GM04504 (cell line): ENCODE measurements around the gene NT5DC3.
A peak's percentile ranks its signal among the peaks of the same experiment; 100 is the strongest.

ENCODE experiments used
- DNase-seq: peaks from one replicate; pipeline ENCODE4 v3.0.0-alpha.2; 2012; ENCODE audit warnings: low read depth

Gene NT5DC3

DNA sequence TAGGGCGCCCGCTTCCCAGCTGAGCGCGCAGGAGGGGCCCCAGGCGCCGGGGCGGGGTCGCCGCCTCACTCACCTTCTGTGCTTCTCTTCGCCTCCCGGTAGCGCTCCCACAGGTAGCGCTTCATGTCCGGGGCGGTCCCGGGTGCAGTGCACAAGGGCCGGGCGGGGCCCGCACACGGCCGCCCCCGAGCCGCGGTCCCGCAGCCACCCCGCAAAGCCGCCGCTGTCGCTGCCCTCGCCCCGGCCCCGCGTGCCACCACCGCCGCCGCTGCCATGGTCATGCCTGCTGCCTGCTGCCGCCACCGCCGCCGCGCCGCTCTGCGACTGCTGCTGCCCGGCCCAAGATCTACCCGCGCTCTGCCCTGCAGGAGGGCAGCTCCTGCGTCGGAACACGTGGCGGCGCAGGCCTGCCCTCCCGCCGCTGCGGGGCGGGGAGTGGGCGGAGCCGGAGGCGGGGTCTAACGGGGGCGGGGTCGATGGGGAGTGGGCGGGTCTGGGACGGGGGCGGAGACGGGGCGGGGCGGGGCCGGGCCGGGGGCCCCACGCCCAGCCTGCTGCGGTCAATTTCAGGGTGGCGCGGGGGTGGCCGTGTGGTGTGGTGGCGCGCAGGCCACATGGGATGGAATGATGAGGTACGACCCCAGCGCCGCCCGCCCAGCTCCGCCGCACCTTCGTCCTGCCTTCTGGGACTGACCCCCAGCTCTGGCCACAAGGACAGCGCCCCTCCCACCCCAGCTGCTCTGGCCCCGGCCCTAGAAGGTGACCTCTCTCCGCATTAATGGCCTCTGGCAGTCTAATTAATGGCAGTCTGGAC lies at the start of gene NT5DC3:
NT5DC3 (minus strand) TSS at position 359 of the 814 bp plus-strand sequence; CDS start at position 281, 78 bp downstream.
- no peak for DNase-seq

DNA sequence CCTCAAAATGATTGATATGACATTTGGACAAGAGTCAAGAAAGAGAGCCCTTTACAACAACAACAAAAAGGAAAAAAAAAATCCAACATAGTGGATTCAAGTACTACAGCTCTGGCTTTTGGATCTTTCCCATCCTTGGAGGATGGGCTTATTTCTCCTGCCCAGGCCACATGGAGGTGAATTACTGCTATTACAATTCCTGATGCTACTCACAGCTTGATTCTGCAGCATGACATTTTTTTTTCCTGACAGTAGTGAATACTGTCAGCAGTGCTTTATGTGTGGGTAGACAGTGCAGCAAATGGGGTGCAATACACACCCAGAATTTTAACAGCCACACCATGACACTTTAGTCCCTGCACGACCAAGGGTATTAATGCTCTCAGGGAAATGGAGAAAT lies 46.7 kb upstream of the NT5DC3 start:
- no peak for DNase-seq

DNA sequence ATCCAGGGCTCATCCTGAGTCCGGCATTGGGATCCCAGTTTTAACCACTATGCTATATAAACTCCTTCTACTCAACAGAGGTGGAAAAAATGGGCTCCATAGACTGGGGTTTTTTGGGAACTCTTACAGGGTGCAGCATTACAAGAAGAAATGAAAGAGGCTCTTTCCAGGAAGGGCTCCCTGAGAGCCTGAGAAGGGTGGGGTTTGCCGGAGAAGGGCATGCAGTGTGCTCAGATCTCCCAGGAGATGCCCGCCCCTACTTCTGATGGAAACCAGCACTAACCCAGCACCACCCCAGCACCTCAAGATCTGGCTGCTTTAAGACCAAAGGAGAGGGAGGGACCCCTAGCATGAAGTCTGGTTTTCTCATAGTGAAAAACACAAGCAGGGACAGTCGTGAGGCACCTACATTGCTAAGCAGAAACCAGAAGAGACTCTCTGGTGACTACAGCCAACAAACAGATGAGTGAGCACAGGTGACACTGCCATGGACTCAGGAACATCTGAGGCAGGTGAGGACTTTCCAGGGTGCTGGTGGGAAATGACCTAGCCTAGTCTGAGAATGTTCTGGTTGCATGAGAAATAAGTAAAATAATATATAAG lies 45.3 kb upstream of the NT5DC3 start:
- no peak for DNase-seq

DNA sequence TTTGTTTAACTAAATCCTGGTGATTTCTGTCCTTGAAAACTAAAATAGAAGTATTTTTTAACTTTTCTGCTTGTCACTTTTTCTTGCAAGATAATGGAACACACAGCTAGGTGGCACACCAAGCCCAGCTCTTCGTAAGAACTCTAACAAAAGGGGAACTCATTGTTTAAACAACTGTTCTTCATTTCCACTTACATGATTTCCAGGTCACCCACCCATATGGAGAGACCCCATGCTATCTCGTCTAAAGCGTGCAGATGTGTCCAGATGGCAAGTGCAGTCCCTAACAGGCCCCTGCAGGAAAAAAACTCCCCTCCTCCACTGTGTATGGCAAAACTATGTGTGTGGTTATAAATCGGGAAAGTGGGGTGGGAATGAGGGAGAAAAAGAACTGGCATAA lies 43.3 kb upstream of the NT5DC3 start:
- no peak for DNase-seq

DNA sequence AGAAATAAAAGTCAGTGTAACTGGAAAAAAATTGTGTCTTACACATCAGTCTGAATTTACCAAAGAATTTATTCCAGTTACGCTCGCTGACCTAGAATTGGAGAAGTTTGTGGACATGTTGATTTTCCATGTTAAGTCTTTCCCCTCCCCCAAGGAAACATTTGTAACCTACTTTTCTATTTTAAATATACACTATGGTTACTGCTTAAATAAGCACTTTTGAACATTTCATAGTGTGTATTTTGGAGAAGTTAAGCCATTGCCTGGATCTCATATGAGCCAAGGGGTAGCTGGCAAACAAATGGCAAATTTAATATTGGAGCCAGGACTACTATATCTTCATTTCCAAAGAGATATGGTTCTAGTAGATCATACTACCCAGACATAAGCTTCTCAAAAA lies 42.9 kb upstream of the NT5DC3 start:
- no peak for DNase-seq

DNA sequence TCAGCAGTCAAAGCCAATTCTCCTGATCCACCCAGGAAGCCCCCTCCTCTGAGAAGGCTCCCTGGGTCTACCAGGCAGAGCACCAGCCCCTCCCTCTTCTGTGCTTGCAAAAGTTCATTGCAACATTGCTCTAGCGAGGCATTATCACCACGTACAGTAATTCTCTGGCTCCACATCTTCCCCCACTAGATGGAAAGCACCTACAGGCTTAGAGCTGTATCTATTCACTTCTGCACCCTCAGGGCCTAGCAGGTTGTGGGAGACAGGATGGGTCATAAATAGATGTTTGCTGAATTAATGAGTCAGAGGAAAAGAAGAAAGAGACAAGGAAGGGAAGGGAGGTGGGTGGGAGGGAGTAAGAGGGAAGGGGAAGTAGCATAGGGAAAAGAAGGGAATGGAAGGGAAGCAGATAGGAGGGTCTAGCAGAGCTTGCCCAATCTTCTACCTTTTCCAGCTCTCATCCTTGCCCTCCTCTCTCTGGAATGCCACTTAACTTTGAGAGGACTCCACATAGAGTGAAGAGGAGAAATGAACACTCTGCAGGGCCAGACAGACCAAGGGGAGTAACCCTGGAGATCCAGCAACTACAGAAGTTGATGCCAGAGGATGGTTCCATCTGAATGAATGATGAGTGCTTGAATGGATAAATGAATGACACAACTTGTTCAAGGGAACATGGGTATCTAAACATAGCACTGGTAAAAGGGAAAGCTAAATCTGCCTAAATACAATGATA lies 42.0 kb upstream of the NT5DC3 start:
- no peak for DNase-seq

DNA sequence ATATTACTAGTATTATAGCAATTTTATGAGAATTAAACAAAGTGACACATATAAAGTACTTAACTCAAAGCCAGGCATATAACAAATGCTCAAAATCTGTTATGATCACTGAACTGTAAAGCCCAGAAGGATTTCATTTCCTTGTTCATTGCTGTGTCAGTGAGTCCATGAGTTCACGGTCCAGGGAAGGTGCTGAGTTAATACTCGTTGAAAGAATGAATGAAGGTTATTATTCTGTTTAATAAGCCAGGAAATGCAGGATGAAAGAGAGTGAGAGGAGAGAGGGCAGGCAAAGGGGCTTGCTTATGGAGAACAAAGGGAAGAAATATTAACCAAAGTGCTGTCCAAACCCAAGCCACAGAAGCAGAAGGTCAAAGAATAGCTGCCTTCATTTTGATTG lies 40.2 kb upstream of the NT5DC3 start:
- DNase-seq = no peak

DNA sequence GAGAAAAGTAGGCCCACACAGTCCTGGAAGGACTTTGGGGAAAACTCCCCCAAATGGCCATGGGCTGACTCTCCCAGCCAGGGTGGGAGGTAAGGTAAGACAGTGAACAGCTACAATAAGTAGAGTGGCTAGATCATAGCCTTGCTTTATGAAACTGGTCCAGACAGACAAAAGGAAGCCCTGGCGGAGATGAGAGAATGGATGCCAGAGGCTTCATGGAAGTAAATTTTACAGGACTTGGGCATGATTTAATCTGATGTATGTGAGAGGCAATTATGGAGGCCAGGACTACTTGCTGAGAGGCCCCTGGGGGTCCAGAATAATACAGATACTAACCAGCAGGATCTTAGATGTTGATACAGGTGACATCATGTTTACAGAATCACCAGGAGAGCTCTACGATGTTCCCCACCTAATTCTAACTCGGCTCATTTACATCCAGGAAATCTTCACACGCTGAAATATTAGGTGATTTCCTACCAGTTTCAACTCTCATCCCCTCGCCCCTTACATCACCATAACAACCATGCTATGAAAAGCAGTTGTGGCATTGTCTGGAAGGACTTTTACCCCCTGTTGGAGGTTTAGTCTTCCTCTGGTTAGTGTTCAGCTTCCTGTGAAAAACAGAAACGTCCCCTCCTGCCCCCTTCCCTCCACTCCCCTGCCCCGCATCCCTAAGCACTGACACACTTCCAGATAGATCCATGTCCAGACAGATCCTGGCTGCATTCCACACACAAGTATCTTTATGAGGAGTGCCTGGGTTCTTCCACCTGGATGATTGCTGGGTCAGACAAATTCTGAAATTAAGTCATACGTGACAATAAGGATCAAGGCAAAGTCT lies 39.5 kb upstream of the NT5DC3 start:
- DNase-seq = no peak

DNA sequence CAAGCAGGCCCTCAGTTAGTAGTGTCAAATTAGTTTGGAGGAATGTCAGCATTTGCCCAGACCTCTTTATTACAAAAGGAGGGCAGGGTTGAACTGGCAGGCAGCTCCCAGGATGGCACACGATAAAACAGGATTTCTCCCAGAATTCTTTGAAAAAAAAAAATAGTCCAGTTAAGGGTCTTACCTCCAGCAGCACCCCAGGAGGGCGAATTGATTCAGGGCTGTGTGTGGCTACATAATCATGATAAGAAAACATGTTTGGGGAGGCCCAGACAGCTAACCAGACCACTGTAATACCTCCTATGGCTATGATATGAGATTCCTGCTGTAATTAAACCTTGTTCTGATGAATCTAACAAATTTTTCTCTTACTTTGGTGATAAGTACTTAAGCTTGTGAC lies 38.8 kb upstream of the NT5DC3 start:
- no peak for DNase-seq

DNA sequence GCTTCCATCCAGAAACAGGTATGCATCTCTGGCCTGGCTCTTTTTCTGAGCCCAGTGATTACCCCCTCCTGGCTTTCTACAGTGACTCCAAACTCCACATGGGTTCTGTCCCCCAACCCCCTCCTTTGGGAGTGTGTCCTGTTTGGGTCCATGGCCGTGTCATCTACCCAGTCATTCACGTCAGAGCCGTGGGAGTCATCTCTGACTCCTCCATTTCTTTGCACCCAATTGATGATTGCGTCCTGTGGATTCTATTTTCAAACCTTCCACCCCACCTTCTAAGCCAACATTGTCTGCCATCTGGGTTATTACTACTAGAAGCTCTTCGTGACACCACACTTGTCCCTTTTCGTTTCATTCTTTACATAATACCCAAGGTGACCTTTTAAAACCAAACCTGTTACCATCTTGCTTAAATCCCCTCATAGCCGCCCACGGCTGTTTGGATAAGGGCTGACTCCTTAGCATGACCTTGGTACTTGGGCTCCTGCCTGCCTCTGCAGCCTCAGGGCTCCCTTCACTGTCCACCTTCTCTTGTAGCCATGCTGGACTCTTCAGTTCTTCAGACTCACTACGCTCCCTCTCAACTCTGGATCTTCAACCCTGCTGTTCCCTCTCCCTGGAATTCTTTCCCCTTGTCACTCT lies 38.1 kb upstream of the NT5DC3 start:
- no peak for DNase-seq

DNA sequence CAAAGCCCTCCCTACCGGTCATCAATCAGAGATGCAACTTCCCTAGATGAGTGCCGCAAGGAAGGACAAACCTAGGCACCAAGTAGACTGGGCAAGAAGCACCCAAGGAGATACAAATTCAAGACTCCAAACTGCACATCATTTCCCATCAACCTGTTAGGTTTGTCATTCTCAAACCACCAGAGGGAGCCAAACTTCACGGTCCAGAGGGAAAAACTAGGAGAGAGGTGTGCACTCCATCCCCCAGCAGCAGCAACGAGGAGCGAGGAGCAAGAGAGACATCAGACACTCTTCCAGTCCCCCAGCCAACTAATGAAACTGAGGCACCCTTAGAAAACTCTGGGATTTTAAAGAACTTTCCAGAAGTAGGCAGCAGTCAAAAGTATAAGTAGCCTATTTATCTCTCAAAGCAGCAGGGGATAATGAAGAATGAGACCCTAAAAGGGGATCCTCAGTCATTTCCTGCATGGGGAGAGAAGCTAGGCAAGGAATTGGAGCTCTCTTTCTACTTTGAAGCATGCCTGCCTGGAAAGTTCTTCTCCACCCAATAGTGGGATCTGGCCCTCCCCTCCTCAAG lies 37.0 kb upstream of the NT5DC3 start:
- DNase-seq = peak; percentile 42

DNA sequence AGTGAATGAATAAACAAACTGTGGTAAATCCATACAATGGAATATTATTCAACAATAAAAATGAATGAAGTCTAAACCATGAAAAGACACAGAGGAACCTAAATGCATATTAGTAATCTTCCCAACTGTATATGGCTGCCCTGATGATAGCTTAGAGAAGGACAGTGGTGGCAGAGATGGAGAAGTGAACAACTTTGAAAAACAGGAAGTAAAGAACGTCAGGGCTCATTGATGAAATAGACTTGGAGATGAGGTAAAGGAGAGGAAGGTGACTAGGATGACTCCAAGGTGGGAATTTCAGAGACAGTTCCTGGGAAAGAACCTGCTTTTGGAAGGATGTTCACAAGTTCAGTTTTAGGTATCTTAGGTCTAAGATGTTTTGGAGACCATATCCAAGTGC lies 36.3 kb upstream of the NT5DC3 start:
- DNase-seq = no peak

DNA sequence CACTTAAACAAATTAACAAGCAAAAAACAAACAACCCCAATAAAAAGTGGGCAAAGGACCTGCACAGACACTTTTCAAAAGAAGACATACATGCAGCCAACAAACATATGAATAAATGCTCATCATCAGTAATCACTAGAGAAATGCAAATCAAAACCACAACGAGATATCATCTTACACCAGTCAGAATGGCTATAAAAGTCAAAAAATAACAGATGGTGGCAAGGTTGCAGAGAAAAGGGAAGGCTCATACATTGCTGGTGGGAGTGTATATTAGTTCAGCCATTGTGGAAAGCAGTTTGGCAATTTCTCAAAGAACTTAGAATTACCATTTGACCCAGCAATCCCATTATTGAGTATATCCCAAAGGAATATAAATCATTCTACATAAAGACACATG lies 34.6 kb upstream of the NT5DC3 start:
- no peak for DNase-seq

DNA sequence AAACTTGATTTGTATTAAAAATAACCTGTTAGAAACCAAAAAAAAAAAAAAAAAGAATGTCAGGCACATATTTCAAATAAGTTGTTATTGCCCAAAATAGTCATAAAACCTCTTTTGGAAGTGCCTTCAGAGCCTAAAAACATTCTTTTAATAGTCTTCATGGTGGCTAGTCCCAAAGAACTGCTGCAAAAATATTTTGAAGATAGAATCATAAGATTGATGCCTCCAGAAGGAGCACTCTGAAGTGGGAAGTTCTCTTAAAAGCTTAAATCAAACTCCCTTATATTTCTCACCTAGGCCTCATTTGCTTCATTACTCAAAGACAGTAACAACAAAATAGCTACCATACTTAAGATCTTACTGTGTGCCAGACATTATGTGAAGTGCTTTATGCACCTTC lies 27.2 kb upstream of the NT5DC3 start:
- DNase-seq = no peak

DNA sequence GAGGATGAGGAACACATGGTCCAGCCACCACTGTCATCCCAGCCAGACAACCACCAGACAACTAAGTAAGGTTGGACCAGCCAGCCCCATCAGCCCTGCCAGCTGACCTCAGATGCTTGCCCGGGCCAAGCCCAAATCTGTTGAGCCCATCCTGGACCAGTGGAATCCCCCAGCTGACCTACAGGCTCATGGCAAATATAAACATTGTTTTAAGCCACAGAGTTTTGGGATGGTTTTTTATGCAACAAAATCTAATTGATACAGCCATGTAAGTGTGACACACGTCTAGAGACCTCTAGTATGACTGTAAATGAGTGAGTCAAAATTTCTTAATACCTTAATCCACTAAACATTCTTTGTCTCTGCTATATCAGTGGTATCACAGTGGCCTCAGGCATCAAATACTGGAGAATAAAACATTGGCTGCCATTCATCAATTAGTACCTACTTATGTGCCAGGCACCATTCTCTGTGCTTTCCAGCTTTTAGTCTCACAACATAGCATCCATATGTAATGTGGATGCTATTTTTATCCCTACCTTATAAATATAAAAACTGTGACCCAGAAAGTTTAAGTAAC lies 24.2 kb upstream of the NT5DC3 start:
- DNase-seq = no peak

DNA sequence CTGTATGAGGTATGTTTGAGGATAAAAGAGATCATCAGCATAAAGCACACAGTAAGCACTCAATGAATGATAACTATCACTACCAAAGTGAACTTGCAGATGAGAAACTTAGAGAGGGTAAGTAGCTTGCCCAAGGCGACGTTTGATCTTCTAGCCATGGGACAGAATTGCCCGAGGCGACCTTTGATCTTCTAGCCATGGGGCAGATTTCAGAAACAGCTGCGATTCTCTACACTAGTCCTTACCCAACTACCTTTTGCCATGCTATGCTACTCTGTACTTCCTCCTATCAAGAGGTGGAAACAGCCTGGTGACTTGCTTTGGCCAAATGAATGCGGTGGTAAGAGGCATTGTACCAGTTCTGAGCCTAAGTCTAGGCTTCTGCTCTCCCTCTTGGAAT lies 23.7 kb upstream of the NT5DC3 start:
- no peak for DNase-seq

DNA sequence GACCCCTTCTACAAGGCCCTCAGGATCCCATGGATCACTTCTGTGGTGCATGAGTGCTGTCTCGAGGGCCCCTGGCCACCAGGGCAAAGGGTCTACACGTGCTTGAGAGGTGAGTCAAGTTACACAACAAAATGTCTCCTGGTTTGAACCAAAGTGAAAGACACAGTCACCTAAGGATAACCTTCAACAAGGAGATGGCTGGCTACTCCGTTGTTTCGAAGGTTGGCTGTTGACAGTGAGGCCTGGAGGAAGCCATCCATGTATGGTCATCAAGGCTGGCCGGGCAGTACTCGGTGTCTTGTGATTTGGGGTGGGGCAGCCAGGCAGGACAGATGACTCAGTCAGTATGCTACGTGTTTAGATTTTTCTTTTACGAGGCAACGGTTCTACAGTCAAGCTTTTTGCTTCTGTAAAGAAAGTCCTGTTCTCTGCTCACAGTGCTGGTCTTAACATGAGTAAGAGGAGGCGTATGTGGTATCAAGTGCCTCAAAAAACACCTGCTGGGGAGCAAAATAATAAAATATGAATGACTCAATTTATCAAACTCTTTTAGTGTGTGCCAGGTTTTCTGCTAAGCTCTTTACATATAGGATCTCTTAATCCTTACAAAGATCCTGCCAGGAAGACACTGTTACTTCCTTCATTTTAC lies 18.0 kb upstream of the NT5DC3 start:
- DNase-seq = peak; percentile 88

DNA sequence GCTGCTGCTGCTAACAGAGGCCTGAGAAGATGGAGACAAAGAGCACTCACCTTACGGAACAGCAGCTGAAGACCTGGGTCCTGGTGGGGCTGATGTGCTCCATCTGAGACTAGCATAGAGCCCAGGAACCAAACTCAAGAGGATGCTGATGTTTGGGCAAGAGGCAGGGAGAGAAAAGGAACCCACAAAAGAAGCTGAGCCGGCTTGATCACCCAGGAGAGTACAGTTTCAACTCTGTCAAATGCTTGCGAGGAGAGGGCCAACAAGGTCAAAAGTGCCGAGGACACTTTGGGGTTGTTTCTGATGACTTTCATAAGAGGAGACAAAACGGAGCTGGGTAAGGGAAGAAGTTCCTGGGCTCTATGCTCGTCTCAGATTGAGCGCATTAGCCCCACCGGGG lies 17.3 kb upstream of the NT5DC3 start:
- DNase-seq = no peak

DNA sequence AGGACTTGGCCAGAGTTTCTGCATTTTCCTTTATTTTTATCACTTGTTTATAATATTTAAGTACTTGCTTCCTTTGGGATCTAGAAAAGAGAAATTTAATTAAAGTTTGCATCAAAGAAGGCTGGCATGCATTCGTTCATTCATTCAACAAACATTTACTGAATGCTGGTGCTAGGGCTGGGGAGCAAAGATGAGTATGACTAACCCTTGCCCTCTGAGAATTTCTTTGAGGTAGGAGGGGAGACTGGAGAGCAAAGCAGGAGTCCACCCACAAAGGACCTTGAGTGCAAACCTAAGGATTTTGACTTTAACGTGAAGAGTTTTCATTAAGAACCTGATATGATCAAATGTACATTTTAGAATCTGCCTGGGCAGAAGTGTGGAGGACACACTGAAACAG lies 16.1 kb upstream of the NT5DC3 start:
- no peak for DNase-seq

DNA sequence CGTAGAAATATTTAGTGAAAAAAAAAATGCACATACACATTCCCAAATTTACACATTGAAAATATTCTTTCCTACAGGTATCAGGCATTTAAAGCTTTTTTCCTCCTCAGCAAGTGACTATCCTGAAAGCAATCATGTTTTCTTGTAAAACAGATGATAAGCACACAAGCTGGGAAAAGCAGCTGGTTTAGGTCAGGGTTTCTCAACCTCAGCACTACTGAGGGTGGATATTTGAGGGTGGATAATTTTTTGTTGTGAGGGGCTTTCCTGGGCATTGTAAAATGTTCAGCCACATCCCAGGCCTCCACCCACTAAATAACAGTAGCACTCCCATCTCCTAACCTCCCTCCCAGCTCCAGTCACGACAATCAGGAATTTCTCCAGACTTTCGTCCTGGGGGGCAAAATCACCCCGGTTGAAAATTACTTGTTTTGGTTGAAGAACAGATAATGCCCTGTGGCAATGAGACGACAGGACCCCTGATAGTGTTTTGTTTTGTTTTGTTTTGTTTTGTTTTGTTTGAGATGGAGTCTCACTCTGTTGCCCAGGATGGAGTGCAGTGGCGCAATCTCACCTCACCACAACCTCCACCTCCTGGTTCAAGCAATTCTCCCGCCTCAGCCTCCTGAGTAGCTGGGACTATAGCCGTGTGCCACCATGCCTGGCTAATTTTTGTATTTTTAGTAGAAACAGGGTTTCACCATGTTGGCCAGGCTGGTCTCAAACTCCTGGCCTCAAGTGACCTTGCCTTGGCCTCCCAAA lies 15.0 kb upstream of the NT5DC3 start:
- DNase-seq = no peak
